NCI-H1436 treated with DMSO at 0.1 percent for 48 hours (cell line): Measurements from ENCODE around the gene CAPN12.

ENCODE experiments used
- DNase-seq: peaks from one replicate; lab custom pipeline; 2025; lab: John Stamatoyannopoulos, UW

CAPN12 gene

GRCh38 chr19:38737921-38738737, 6.1 kb downstream of the CAPN12 start:
- DNase-seq: no peak

- no peak for DNase-seq
Measured at GRCh38 chr19:38737281-38737865, 6.9 kb downstream of the CAPN12 start.

GRCh38 chr19:38736413-38737280, 7.6 kb downstream of the CAPN12 start:
- DNase-seq: no peak

- no peak for DNase-seq
Measured at GRCh38 chr19:38736036-38736412, 8.2 kb downstream of the CAPN12 start.

- no peak for DNase-seq
Measured at GRCh38 chr19:38735257-38735686, 9.0 kb downstream of the CAPN12 start.

GRCh38 chr19:38734426-38735256, 9.6 kb downstream of the CAPN12 start:
- no peak for DNase-seq

GRCh38 chr19:38734176-38734425, 10.2 kb downstream of the CAPN12 start:
- DNase-seq: no peak

- no peak for DNase-seq
Measured at GRCh38 chr19:38733493-38734175, 10.6 kb downstream of the CAPN12 start.

- DNase-seq: no peak
Measured at GRCh38 chr19:38733241-38733492, 11.1 kb downstream of the CAPN12 start.

- no peak for DNase-seq
Measured at GRCh38 chr19:38731654-38732301, 12.5 kb downstream of the CAPN12 start.

- no peak for DNase-seq
Measured at GRCh38 chr19:38730731-38731589, 13.3 kb downstream of the CAPN12 start.

GRCh38 chr19:38730470-38730730, 13.9 kb downstream of the CAPN12 start:
- no peak for DNase-seq

GRCh38 chr19:38729653-38730469, 14.4 kb downstream of the CAPN12 start:
- no peak for DNase-seq

GRCh38 chr19:38728752-38729541, 15.3 kb downstream of the CAPN12 start:
- DNase-seq: no peak

GRCh38 chr19:38727868-38728660, 16.2 kb downstream of the CAPN12 start:
- DNase-seq: no peak

- no peak for DNase-seq
Measured at GRCh38 chr19:38727306-38727867, 16.9 kb downstream of the CAPN12 start.

- no peak for DNase-seq
Measured at GRCh38 chr19:38726761-38727301, 17.4 kb downstream of the CAPN12 start.
